ENCODE results near the gene DISP3.

Gene DISP3

GRCh38 chr1:11462224-11462923 is 16.6 kb upstream of the DISP3 start:
- H3K4me3 ChIP-seq (ENCODE audit: low read depth, low read length) = no peak overlapping the region
- H3K9me3 ChIP-seq (ENCODE audit: control insufficient read depth, low read length) = no peaks in the 10 kb centered on the region
- no peaks in the 10 kb centered on the region for H3K4me1 ChIP-seq
- H3K79me2 ChIP-seq = no peaks in the 10 kb centered on the region
- no peak overlapping the region for H3K27ac ChIP-seq
- no peak overlapping the region for H3K9ac ChIP-seq
- H2AFZ ChIP-seq = no peak overlapping the region
- no peak for TF ChIP-seq CTCF (IDR thresholded peaks at IDR 0.05)
- no peaks in the 10 kb centered on the region for H3K27me3 ChIP-seq (ENCODE audit: control insufficient read depth, insufficient read depth, low read length)
- H3K4me2 ChIP-seq (ENCODE audit: low read length) = no peak overlapping the region
- H3K36me3 ChIP-seq (ENCODE audit: control insufficient read depth, insufficient read depth, low read length) = no peaks in the 10 kb centered on the region

DNA sequence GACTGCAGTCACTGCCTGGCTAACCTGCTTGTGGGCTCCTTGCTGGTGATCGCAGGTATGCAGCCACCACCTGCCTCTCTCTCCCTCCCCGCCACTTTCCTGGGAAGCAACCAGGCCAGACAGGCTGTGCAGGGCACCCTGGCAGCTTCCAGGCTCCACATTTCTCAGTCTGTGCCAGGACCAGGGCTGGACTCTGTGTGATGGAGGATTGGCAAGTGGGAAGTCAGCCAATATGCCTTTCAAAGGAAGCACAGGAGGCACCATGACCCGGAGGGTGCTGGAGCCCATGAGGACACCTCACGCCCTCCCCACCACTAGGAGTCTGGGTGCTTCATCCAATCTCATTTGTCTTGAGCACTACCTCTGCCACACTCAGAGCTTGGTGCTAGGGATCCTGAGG is 15.8 kb upstream of the DISP3 start:
- Histone ChIP-seq H3K36me3 (ENCODE audit: control insufficient read depth, insufficient read depth, low read length) (no peaks in the 10 kb centered on the region), H3K9me3 (ENCODE audit: control insufficient read depth, low read length) (no peaks in the 10 kb centered on the region), H3K79me2 (no peaks in the 10 kb centered on the region), H3K4me1 (no peaks in the 10 kb centered on the region), H3K9ac (no peak overlapping the region), H3K4me2 (ENCODE audit: low read length) (no peak overlapping the region), H3K4me3 (ENCODE audit: low read depth, low read length) (no peak overlapping the region), H3K27me3 (ENCODE audit: control insufficient read depth, insufficient read depth, low read length) (no peaks in the 10 kb centered on the region), H2AFZ (no peak overlapping the region), H3K27ac (no peak overlapping the region)
- TF ChIP-seq CTCF (IDR thresholded peaks at IDR 0.05) = no peak

DNA sequence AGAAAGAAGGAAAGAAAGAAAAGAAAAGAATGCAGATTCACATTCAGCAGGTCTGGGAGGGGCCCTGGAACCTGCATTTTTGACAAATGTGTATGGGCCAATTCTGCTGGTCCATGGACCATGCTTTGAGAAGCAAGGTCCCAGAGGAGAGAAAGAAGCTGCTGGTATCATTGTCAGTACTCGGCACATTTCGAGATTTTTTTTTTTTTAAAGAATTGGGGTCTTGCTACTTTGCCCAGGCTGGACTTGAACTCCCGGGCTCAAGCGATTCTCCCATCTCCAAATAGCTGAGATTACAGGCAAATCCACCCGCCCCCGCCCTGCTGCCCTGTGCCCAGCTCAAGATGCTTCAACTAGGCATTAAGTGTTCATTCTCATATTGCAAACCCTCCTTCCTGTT is 13.6 kb upstream of the DISP3 start:
- no peak overlapping the region for H3K4me2 ChIP-seq (ENCODE audit: low read length)
- no peak for TF ChIP-seq CTCF (IDR thresholded peaks at IDR 0.05)
- H3K4me3 ChIP-seq (ENCODE audit: low read depth, low read length) = no peak overlapping the region
- H3K27ac ChIP-seq = no peak overlapping the region
- no peaks in the 10 kb centered on the region for H3K4me1 ChIP-seq
- no peak overlapping the region for H2AFZ ChIP-seq
- H3K9ac ChIP-seq = no peak overlapping the region
- H3K79me2 ChIP-seq = no peaks in the 10 kb centered on the region
- H3K27me3 ChIP-seq (ENCODE audit: control insufficient read depth, insufficient read depth, low read length) = no peaks in the 10 kb centered on the region
- H3K9me3 ChIP-seq (ENCODE audit: control insufficient read depth, low read length) = no peaks in the 10 kb centered on the region
- no peaks in the 10 kb centered on the region for H3K36me3 ChIP-seq (ENCODE audit: control insufficient read depth, insufficient read depth, low read length)

GRCh38 chr1:11466416-11466815 is 12.5 kb upstream of the DISP3 start:
- Histone ChIP-seq H3K4me3 (ENCODE audit: low read depth, low read length) (no peak overlapping the region), H3K27me3 (ENCODE audit: control insufficient read depth, insufficient read depth, low read length) (no peaks in the 10 kb centered on the region), H3K4me1 (no peaks in the 10 kb centered on the region), H2AFZ (no peak overlapping the region), H3K9ac (no peak overlapping the region), H3K27ac (no peak overlapping the region), H3K4me2 (ENCODE audit: low read length) (no peak overlapping the region), H3K36me3 (ENCODE audit: control insufficient read depth, insufficient read depth, low read length) (no peaks in the 10 kb centered on the region), H3K9me3 (ENCODE audit: control insufficient read depth, low read length) (no peaks in the 10 kb centered on the region), H3K79me2 (no peaks in the 10 kb centered on the region)
- no peak for TF ChIP-seq CTCF (IDR thresholded peaks at IDR 0.05)

DNA sequence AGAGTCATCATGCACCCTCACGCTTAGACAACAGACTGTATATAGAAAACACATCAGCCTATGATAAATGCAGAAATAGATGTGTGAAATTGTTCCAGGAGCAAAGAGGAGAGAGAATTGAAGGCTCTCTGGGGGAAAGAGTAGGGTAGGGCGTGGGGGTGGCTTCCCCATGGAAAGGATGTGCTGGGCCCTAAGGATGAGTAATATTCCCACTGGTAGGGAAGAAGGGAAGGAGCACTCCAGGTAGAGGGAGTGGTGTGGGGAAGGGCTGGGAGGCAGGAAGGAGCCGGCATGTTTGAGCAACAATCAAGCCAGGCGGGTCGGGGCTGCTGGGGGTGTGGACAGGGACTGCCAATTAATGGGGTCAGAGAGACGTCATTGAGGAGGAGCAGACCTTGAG is 10.1 kb upstream of the DISP3 start:
- Histone ChIP-seq H3K4me1 (no peaks in the 10 kb centered on the region), H3K27ac (no peak overlapping the region), H3K4me3 (ENCODE audit: low read depth, low read length) (no peak overlapping the region), H3K9me3 (ENCODE audit: control insufficient read depth, low read length) (no peaks in the 10 kb centered on the region), H3K79me2 (no peaks in the 10 kb centered on the region), H3K4me2 (ENCODE audit: low read length) (no peak overlapping the region), H3K9ac (no peak overlapping the region), H2AFZ (no peak overlapping the region), H3K36me3 (ENCODE audit: control insufficient read depth, insufficient read depth, low read length) (no peaks in the 10 kb centered on the region), H3K27me3 (ENCODE audit: control insufficient read depth, insufficient read depth, low read length) (no peaks in the 10 kb centered on the region)
- no peak for TF ChIP-seq CTCF (IDR thresholded peaks at IDR 0.05)

Measured in parathyroid adenoma (tissue), 2 donors.